HCT116 (cell line): ENCODE data around the gene C1orf21. TPM values are rescaled to one million over a fixed set of nuclear protein-coding genes. Genes with fewer than 3 reads are reported as not detected.

ENCODE experiments used
- ATAC-seq: fragments of 200-7000 bp; cut with Tn5 transposase; 2 replicates; pipeline ENCODE4 v1.9.1; 2020; ENCODE audit warnings: mild to moderate bottlenecking, moderate library complexity
- BruUV-seq: library from RNA; stranded (reverse); fragments of 400-500 nt; replicated peaks from 2 replicates; lab custom pipeline; 2021; lab: Mats Ljungman, UMichigan
- CTCF ChIA-PET: fragments of 300-600 bp; sonication (Branson Sonifier 250); formaldehyde crosslinking; loops from one replicate; lab custom pipeline; 2021; ENCODE audit warnings: antibody characterized with exemption; lab: Charles Lee
- POLR2A ChIA-PET: fragments of 300-600, 350-600 bp; sonication (Branson Sonifier 250); formaldehyde crosslinking; loops from one replicate; lab custom pipeline; 2021; ENCODE audit warnings: antibody characterized with exemption; lab: Charles Lee
- RAD21 ChIA-PET, 2 experiments: fragments of 300-600 bp; sonication (Branson Sonifier 250); formaldehyde crosslinking; loops; one replicate each; lab custom pipeline; 2023; ENCODE audit warnings: low total read pairs in 2 of 2; ENCODE audit not compliant: uncharacterized antibody in 2 of 2, unreplicated experiment in 2 of 2, low non-redundant PET in 1 of 2; lab: Charles Lee
- DNase-seq: peaks from one replicate; pipeline ENCODE4 v3.0.0-alpha.2; 2010; ENCODE audit warnings: low read depth, low spot score
- H2AFZ ChIP-seq: fragments of 200-600 bp; shearing (Covaris generic), sonication (generic); 2 replicates; pipeline ENCODE4 v1.6.1; 2017; ENCODE audit warnings: low read depth, mixed run types, mixed read lengths, antibody characterized with exemption, low read length; ENCODE audit not compliant: poor library complexity, severe bottlenecking
- H3K27ac ChIP-seq: 2 replicates; pipeline ENCODE4 v1.5.1; 2012; ENCODE audit warnings: low read depth, low read length
- H3K27me3 ChIP-seq: fragments of 200-600 bp; sonication (generic); 2 replicates; pipeline ENCODE4 v1.6.1; 2016; ENCODE audit warnings: mixed run types, low read length, mixed read lengths; ENCODE audit not compliant: insufficient read depth
- H3K36me3 ChIP-seq, 2 experiments: fragments of 200-500 bp in 1 of 2; fragments of 200-600 bp in 1 of 2; sonication (Bioruptor generic) in 1 of 2; sonication (generic) in 1 of 2; 2 replicates each; pipeline versions ENCODE4 v1.5.1 to v1.6.1; 2014 to 2016; ENCODE audit warnings: low read length in 2 of 2, inconsistent platforms in 1 of 2, mixed read lengths in 1 of 2, mixed run types in 1 of 2; ENCODE audit not compliant: insufficient read depth in 2 of 2, control insufficient read depth in 1 of 2
- H3K4me1 ChIP-seq, 2 experiments: fragments of 200-600 bp in 1 of 2; sonication (generic) in 1 of 2; 2 replicates each; pipeline versions ENCODE4 v1.5.1 to v1.6.1; 2012 to 2017; ENCODE audit warnings: low read length in 2 of 2, inconsistent platforms in 1 of 2, mild to moderate bottlenecking in 1 of 2, mixed read lengths in 1 of 2, mixed run types in 1 of 2, moderate library complexity in 1 of 2; ENCODE audit not compliant: insufficient read depth in 2 of 2, control insufficient read depth in 1 of 2
- H3K4me2 ChIP-seq: fragments of 200-600 bp; sonication (generic); 2 replicates; pipeline ENCODE4 v1.6.1; 2017; ENCODE audit warnings: mixed run types, low read length, mixed read lengths
- H3K4me3 ChIP-seq, 2 experiments: fragments of 200-600 bp in 1 of 2; sonication (generic) in 1 of 2; replicated peaks in 1 of 2; 2 replicates each; pipeline ENCODE4 v1.5.1; 2011 to 2016; ENCODE audit warnings: low read length in 2 of 2, control low read depth in 1 of 2, low read depth in 1 of 2, mild to moderate bottlenecking in 1 of 2, mixed read lengths in 1 of 2, mixed run types in 1 of 2
- H3K79me2 ChIP-seq: fragments of 200-600 bp; sonication (generic); 2 replicates; pipeline ENCODE4 v1.6.1; 2017; ENCODE audit warnings: mild to moderate bottlenecking, mixed run types, low read length, moderate library complexity, mixed read lengths; ENCODE audit not compliant: insufficient read depth
- H3K9ac ChIP-seq: fragments of 200-600 bp; sonication (generic); 2 replicates; pipeline ENCODE4 v1.6.1; 2016; ENCODE audit warnings: low read length, mixed read lengths
- H3K9me2 ChIP-seq: fragments of 200-600 bp; sonication (generic), shearing (Covaris generic); 2 replicates; pipeline ENCODE4 v1.6.1; 2017; ENCODE audit warnings: mixed run types, mild to moderate bottlenecking, moderate library complexity; ENCODE audit not compliant: insufficient read depth
- H3K9me3 ChIP-seq, 2 experiments: fragments of 200-500 bp in 1 of 2; fragments of 200-600 bp in 1 of 2; sonication (Bioruptor generic) in 1 of 2; sonication (generic) in 1 of 2; 2 replicates each; pipeline ENCODE4 v1.6.1; 2014 to 2017; ENCODE audit warnings: low read length in 2 of 2, mixed read lengths in 2 of 2, inconsistent platforms in 1 of 2, low read depth in 1 of 2, mild to moderate bottlenecking in 1 of 2, mixed run types in 1 of 2, moderate library complexity in 1 of 2; ENCODE audit not compliant: control insufficient read depth in 1 of 2, insufficient read depth in 1 of 2
- H4K20me1 ChIP-seq: fragments of 200-600 bp; sonication (generic), shearing (Covaris generic); 2 replicates; pipeline ENCODE4 v1.6.1; 2017; ENCODE audit warnings: mixed run types, mild to moderate bottlenecking, moderate library complexity; ENCODE audit not compliant: insufficient read depth
- ATF3 ChIP-seq: IDR thresholded peaks from 2 replicates; pipeline ENCODE4 v1.6.1; 2012
- CTCF ChIP-seq, 3 experiments: fragments of 200-600 bp in 1 of 3; sonication (generic) in 1 of 3; IDR thresholded peaks in 2 of 3; conservative IDR thresholded peaks in 1 of 3; 2 replicates each; pipeline ENCODE4 v1.5.1; 2012 to 2017; ENCODE audit warnings: low read depth in 2 of 3, low read length in 2 of 3, antibody characterized with exemption in 1 of 3, borderline replicate concordance in 1 of 3, control low read depth in 1 of 3, mild to moderate bottlenecking in 1 of 3, mixed read lengths in 1 of 3, mixed run types in 1 of 3, moderate library complexity in 1 of 3; ENCODE audit not compliant: insufficient read depth in 1 of 3
- EGR1 ChIP-seq: IDR thresholded peaks from 2 replicates; pipeline ENCODE4 v1.6.1; 2012; ENCODE audit warnings: low read depth
- ELF1 ChIP-seq: IDR thresholded peaks from 2 replicates; pipeline ENCODE4 v1.6.1; 2012; ENCODE audit warnings: low read depth, borderline replicate concordance
- EZH2 ChIP-seq: fragments of 200-600 bp; sonication (generic); IDR thresholded peaks from 2 replicates; pipeline ENCODE4 v1.6.1; 2017; ENCODE audit warnings: antibody characterized with exemption, mixed run types
- JUND ChIP-seq: IDR thresholded peaks from 2 replicates; pipeline ENCODE4 v1.6.1; 2012
- MAX ChIP-seq: IDR thresholded peaks from 2 replicates; pipeline ENCODE4 v1.6.1; 2012
- POLR2A ChIP-seq: IDR thresholded peaks from 2 replicates; pipeline ENCODE4 v1.7.0; 2011; ENCODE audit warnings: borderline replicate concordance; ENCODE audit not compliant: insufficient read depth, insufficient read length; ENCODE audit errors: extremely low read depth
- POLR2AphosphoS5 ChIP-seq: IDR thresholded peaks from 2 replicates; pipeline ENCODE4 v1.6.1; 2011; ENCODE audit warnings: mild to moderate bottlenecking, low read depth, low read length, moderate library complexity
- TCF7L2 ChIP-seq: IDR thresholded peaks from 2 replicates; pipeline ENCODE4 v1.7.0; 2011; ENCODE audit warnings: borderline replicate concordance, inconsistent platforms; ENCODE audit not compliant: insufficient read depth, insufficient read length; ENCODE audit errors: extremely low read depth
- ZFX ChIP-seq: fragments of 450-650 bp; IDR thresholded peaks from 2 replicates; pipeline ENCODE4 v1.6.1; 2017
- intact Hi-C: fragments of 100-400 bp; cut with micrococcal nuclease; formaldehyde crosslinking; loops from 2 replicates; pipeline ENCODE4 v1.10.0; 2022
- total RNA-seq: library from RNA; stranded (reverse); gene quantifications from one replicate; pipeline ENCODE4 v1.2.1, GENCODE V29; 2021; ENCODE audit not compliant: unreplicated experiment

The C1orf21 gene
- total RNA-seq, 1 experiment from 2014 or later = 8.9 TPM

- Histone ChIP-seq H3K9me2 (no peaks in the 10 kb centered on the region), H3K27me3 (no peaks in the 10 kb centered on the region), H3K79me2 (no peaks in the 10 kb centered on the region), H3K36me3 (no peaks in the 10 kb centered on the region), H2AFZ (no peak overlapping the region), H4K20me1 (no peaks in the 10 kb centered on the region), H3K27ac (no peak overlapping the region), H3K4me1 (no peaks in the 10 kb centered on the region), H3K9me3 (no peaks in the 10 kb centered on the region), H3K9ac (no peak overlapping the region), H3K4me3 (no peak overlapping the region), H3K4me2 (no peak overlapping the region)
- intact Hi-C loops = no loop called here
- ChIA-PET POLR2A (no interaction called here), CTCF (no interaction called here), RAD21 (no interaction called here)
- TF ChIP-seq MAX (no peak), CTCF (IDR thresholded peaks at IDR 0.05 in 2 of 3, conservative IDR thresholded peaks at IDR 0.05 in 1 of 3; ENCODE audit: borderline replicate concordance in 1 of 3, insufficient read depth in 1 of 3, low read depth in 2 of 3, low read length in 2 of 3) (no peak), EZH2 (no peak), ATF3 (no peak)
- DNase-seq = no peak
- no peak for ATAC-seq
- no TSS peak for BruUV-seq
These were observed 75.3 kb downstream of the C1orf21 start for GRCh38 chr1:184462155-184462554.

GRCh38 chr1:184462990-184463389, 76.2 kb downstream of the C1orf21 start:
- no peak overlapping the region for H3K9ac ChIP-seq
- ChIA-PET CTCF (no interaction called here), POLR2A (no interaction called here), RAD21 (no interaction called here)
- intact Hi-C loops = no loop called here
- ATAC-seq (no peak), DNase-seq (no peak)
- no peaks in the 10 kb centered on the region for H3K9me3 ChIP-seq
- no peaks in the 10 kb centered on the region for H3K79me2 ChIP-seq
- H3K4me3 ChIP-seq = no peak overlapping the region
- H3K4me2 ChIP-seq = no peak overlapping the region
- H2AFZ ChIP-seq = no peak overlapping the region
- H4K20me1 ChIP-seq = no peaks in the 10 kb centered on the region
- no peak overlapping the region for H3K27ac ChIP-seq
- BruUV-seq = no TSS peak
- no peaks in the 10 kb centered on the region for H3K27me3 ChIP-seq
- TF ChIP-seq EGR1 (no peak), ZFX (no peak), POLR2AphosphoS5 (no peak), POLR2A (no peak), TCF7L2 (no peak), CTCF (IDR thresholded peaks at IDR 0.05 in 2 of 3, conservative IDR thresholded peaks at IDR 0.05 in 1 of 3; ENCODE audit: borderline replicate concordance in 1 of 3, insufficient read depth in 1 of 3, low read depth in 2 of 3, low read length in 2 of 3) (no peak), JUND (no peak), ELF1 (no peak)
- TF ChIP-seq, all 23 proteins: peak for 0
- Histone ChIP-seq H3K4me1 (no peaks in the 10 kb centered on the region), H3K36me3 (no peaks in the 10 kb centered on the region), H3K9me2 (no peaks in the 10 kb centered on the region)
